ENCODE results near the gene ASPDH. TPM values are rescaled to one million over a fixed set of nuclear protein-coding genes. Genes with fewer than 3 reads are reported as not detected.

ASPDH gene
- total RNA-seq, 2 donors from 2014 or later, result not detected

GRCh38 chr19:50557009-50557613 lies 43.4 kb upstream of the ASPDH start:
- no peak for TF ChIP-seq CTCF (conservative IDR thresholded peaks at IDR 0.05)
- Histone ChIP-seq H3K27me3 (ENCODE audit: control insufficient read depth, insufficient read depth, low read length, poor library complexity, severe bottlenecking) (no peaks in the 10 kb centered on the region), H3K27ac (ENCODE audit: low read depth, low read length) (no peak overlapping the region), H3K9ac (ENCODE audit: extremely low read depth, low read length, poor library complexity, severe bottlenecking) (no peak overlapping the region), H3K4me3 (ENCODE audit: low read length) (no peak overlapping the region), H3K36me3 (ENCODE audit: control insufficient read depth, insufficient read depth, low read length) (no peaks in the 10 kb centered on the region), H3K9me3 (ENCODE audit: control insufficient read depth, low read length) (no peaks in the 10 kb centered on the region), H3K4me1 (ENCODE audit: control insufficient read depth, insufficient read depth, low read length) (no peaks in the 10 kb centered on the region)
- Mint-ChIP-seq H3K27me3 (ENCODE audit: insufficient read depth) (peaks cover 84% of the 10 kb centered on the region), H3K4me1 (peaks cover 4% of the 10 kb centered on the region), H3K36me3 (ENCODE audit: low read depth) (no peaks in the 10 kb centered on the region), H3K27ac (no peak overlapping the region), H3K9me3 (no peaks in the 10 kb centered on the region), H3K4me3 (peak overlapping the region; percentile 71)
- WGBS, 2 experiments (ENCODE audit: insufficient coverage in 1 of 2, insufficient read length in 1 of 2), result 56 to 59% methylated on average over 10 to 19 of the region's 20 CpGs
- DNase-seq, result no peak

- Mint-ChIP-seq H3K36me3 (ENCODE audit: low read depth) (no peaks in the 10 kb centered on the region), H3K4me3 (peak overlapping the region; percentile 71), H3K27me3 (ENCODE audit: insufficient read depth) (peaks cover 88% of the 10 kb centered on the region), H3K27ac (peak overlapping the region; percentile 42), H3K9me3 (no peaks in the 10 kb centered on the region), H3K4me1 (peaks cover 6% of the 10 kb centered on the region)
- TF ChIP-seq CTCF (conservative IDR thresholded peaks at IDR 0.05), result peak; percentile 95
- no peaks in the 10 kb centered on the region for H3K36me3 ChIP-seq (ENCODE audit: control insufficient read depth, insufficient read depth, low read length)
- H3K27me3 ChIP-seq (ENCODE audit: control insufficient read depth, insufficient read depth, low read length, poor library complexity, severe bottlenecking), result no peaks in the 10 kb centered on the region
- 41 to 42% methylated on average over 7 to 38 of the region's 39 CpGs for WGBS, 2 experiments (ENCODE audit: insufficient coverage in 1 of 2, insufficient read length in 1 of 2)
- H3K4me1 ChIP-seq (ENCODE audit: control insufficient read depth, insufficient read depth, low read length), result no peaks in the 10 kb centered on the region
- peak overlapping the region; percentile 75 for H3K4me3 ChIP-seq (ENCODE audit: low read length)
- peak; percentile 99 for DNase-seq
- no peaks in the 10 kb centered on the region for H3K9me3 ChIP-seq (ENCODE audit: control insufficient read depth, low read length)
- no peak overlapping the region for H3K9ac ChIP-seq (ENCODE audit: extremely low read depth, low read length, poor library complexity, severe bottlenecking)
- H3K27ac ChIP-seq (ENCODE audit: low read depth, low read length), result no peak overlapping the region
Measured at GRCh38 chr19:50556282-50557008, 42.7 kb upstream of the ASPDH start.

GRCh38 chr19:50555450-50556281 lies 42.0 kb upstream of the ASPDH start:
- no peak for TF ChIP-seq CTCF (conservative IDR thresholded peaks at IDR 0.05)
- Mint-ChIP-seq H3K36me3 (ENCODE audit: low read depth) (no peaks in the 10 kb centered on the region), H3K4me1 (peaks cover 6% of the 10 kb centered on the region), H3K27ac (no peak overlapping the region), H3K9me3 (no peaks in the 10 kb centered on the region), H3K27me3 (ENCODE audit: insufficient read depth) (peaks cover 86% of the 10 kb centered on the region), H3K4me3 (peak overlapping the region; percentile 71)
- no peaks in the 10 kb centered on the region for H3K36me3 ChIP-seq (ENCODE audit: control insufficient read depth, insufficient read depth, low read length)
- peak; percentile 87 for DNase-seq
- no peak overlapping the region for H3K9ac ChIP-seq (ENCODE audit: extremely low read depth, low read length, poor library complexity, severe bottlenecking)
- no peak overlapping the region for H3K27ac ChIP-seq (ENCODE audit: low read depth, low read length)
- H3K4me3 ChIP-seq (ENCODE audit: low read length), result peak overlapping the region; percentile 75
- no peaks in the 10 kb centered on the region for H3K4me1 ChIP-seq (ENCODE audit: control insufficient read depth, insufficient read depth, low read length)
- no peaks in the 10 kb centered on the region for H3K27me3 ChIP-seq (ENCODE audit: control insufficient read depth, insufficient read depth, low read length, poor library complexity, severe bottlenecking)
- H3K9me3 ChIP-seq (ENCODE audit: control insufficient read depth, low read length), result no peaks in the 10 kb centered on the region
- 65 to 66% methylated on average over 13 to 27 of the region's 28 CpGs for whole genome bisulfite sequencing, 2 experiments (ENCODE audit: insufficient coverage in 1 of 2, insufficient read length in 1 of 2)
